Peyer's patch (tissue), 4 donors: ENCODE measurements around the gene RBFA. TPM values are rescaled to one million over a fixed set of nuclear protein-coding genes. Genes with fewer than 3 reads are reported as not detected.

Experiments used
- DNase-seq, 3 donors: peaks; one replicate each; pipeline ENCODE4 v3.0.0-alpha.2; 2017 to 2019
- H3K27ac ChIP-seq, 4 donors: fragments of 200-600 bp; sonication (generic); one replicate each; pipeline ENCODE4 v1.5.1; 2016 to 2019
- H3K27me3 ChIP-seq, 2 donors: fragments of 200-600 bp; sonication (generic); one replicate each; pipeline ENCODE4 v1.5.1; 2019
- H3K36me3 ChIP-seq, 3 donors: fragments of 200-600 bp; sonication (generic); one replicate each; pipeline ENCODE4 v1.5.1; 2016 to 2019
- H3K4me1 ChIP-seq, 4 donors: fragments of 200-600 bp; sonication (generic); one replicate each; pipeline ENCODE4 v1.5.1; 2016 to 2019
- H3K4me3 ChIP-seq, 4 donors: fragments of 200-600 bp; sonication (generic); 1 replicate in 3 of 4; 2 replicates in 1 of 4; pipeline ENCODE4 v1.5.1; 2016 to 2019; ENCODE audit warnings: mild to moderate bottlenecking in 1 of 4
- H3K9me3 ChIP-seq, 4 donors: fragments of 200-600 bp; sonication (generic); one replicate each; pipeline ENCODE4 v1.5.1; 2016 to 2019; ENCODE audit warnings: mild to moderate bottlenecking in 1 of 4
- POLR2A ChIP-seq, 2 donors: fragments of 450-650 bp; IDR thresholded peaks; one replicate each; pipeline ENCODE4 v1.5.1; 2017; ENCODE audit warnings: antibody characterized with exemption in 2 of 2, mild to moderate bottlenecking in 2 of 2, moderate library complexity in 2 of 2
- total RNA-seq, 4 donors: library from RNA; depleted of rRNA; stranded (reverse); fragments of >200 nt; gene quantifications; one replicate each; pipeline ENCODE4 v1.1.0, GENCODE V29; 2016
- TF ChIP-seq, protein P1 (sequence below), 6 experiments: fragments of 450-650 bp in 4 of 6; fragments of 200-600 bp in 2 of 6; sonication (generic) in 1 of 6; IDR thresholded peaks; one replicate each; pipeline ENCODE4 v1.5.1; 2017 to 2019; ENCODE audit warnings: antibody characterized with exemption in 6 of 6, mild to moderate bottlenecking in 3 of 6, moderate library complexity in 1 of 6

RBFA gene
- total RNA-seq, 4 donors from 2014 or later = 2.5 to 20.8 (median 13.6) TPM

- DNase-seq = no peak
- TF ChIP-seq POLR2A (IDR thresholded peaks at IDR 0.05) = no peak
- TF ChIP-seq, protein P1, sequence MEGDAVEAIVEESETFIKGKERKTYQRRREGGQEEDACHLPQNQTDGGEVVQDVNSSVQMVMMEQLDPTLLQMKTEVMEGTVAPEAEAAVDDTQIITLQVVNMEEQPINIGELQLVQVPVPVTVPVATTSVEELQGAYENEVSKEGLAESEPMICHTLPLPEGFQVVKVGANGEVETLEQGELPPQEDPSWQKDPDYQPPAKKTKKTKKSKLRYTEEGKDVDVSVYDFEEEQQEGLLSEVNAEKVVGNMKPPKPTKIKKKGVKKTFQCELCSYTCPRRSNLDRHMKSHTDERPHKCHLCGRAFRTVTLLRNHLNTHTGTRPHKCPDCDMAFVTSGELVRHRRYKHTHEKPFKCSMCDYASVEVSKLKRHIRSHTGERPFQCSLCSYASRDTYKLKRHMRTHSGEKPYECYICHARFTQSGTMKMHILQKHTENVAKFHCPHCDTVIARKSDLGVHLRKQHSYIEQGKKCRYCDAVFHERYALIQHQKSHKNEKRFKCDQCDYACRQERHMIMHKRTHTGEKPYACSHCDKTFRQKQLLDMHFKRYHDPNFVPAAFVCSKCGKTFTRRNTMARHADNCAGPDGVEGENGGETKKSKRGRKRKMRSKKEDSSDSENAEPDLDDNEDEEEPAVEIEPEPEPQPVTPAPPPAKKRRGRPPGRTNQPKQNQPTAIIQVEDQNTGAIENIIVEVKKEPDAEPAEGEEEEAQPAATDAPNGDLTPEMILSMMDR (IDR thresholded peaks at IDR 0.05) = no peak
- Histone ChIP-seq H3K4me1 (peaks cover 0 to 2% (median 0%) of the 10 kb centered on the region in 4 donors), H3K36me3 (peaks cover 0 to 17% (median 0%) of the 10 kb centered on the region in 3 donors), H3K9me3 (no peaks in the 10 kb centered on the region), H3K4me3 (no peak overlapping the region), H3K27ac (no peak overlapping the region), H3K27me3 (no peaks in the 10 kb centered on the region)
Observed at GRCh38 chr18:80040515-80040914, 6.3 kb downstream of the RBFA start.

DNA sequence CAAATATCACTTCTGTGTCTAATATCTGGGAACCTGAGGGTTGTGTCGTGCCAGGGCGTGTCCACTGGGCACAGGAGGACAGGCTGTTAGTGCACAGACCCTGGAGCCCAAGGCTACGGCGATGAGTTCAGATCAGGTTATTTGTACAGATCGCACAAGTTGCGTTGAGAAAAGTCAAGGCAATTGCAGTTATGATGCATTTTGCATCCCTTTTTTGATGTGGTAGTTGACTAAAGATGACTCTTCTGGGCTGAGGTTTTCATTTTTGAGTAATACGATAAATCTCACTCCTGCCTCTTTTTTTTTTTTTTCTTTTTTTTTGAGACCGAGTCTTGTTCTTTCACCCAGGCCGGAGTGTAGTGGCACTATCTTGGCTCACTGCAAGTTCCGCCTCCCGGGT lies 7.2 kb downstream of the RBFA start:
- H3K4me1 ChIP-seq = no peaks in the 10 kb centered on the region
- TF ChIP-seq POLR2A (IDR thresholded peaks at IDR 0.05) = no peak

DNA sequence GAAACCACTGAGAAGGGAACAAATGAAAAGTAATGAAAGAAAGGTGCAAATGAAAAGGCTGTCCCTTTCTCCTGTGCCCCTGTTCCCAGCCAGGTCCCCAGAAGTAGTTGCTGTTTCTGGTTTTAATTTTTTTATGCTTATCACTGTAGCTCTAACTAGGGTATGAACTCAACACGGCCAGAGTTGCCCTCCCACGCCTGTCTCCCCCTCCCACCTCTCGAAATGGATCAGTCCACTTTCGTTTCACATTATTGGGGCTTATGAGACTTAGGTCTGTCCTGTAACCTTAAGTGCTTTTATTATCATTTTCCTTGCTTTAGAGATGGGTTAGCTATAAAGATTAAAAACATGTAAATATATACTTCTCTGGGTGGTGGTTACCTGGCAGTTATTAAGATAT lies 8.6 kb downstream of the RBFA start:
- Histone ChIP-seq H3K4me3 (no peak overlapping the region), H3K9me3 (no peaks in the 10 kb centered on the region), H3K27ac (no peak overlapping the region), H3K4me1 (no peaks in the 10 kb centered on the region), H3K36me3 (peaks cover 0 to 26% (median 0%) of the 10 kb centered on the region in 3 donors), H3K27me3 (no peaks in the 10 kb centered on the region)
- TF ChIP-seq POLR2A (IDR thresholded peaks at IDR 0.05) = no peak
- TF ChIP-seq, protein P1 (IDR thresholded peaks at IDR 0.05) = no peak
- DNase-seq = no peak

More for the DNA sequence above, 7.2 kb downstream of the RBFA start:
- DNase-seq = no peak
- Histone ChIP-seq H3K27me3 (no peaks in the 10 kb centered on the region), H3K27ac (no peak overlapping the region), H3K36me3 (peaks cover 0 to 26% (median 0%) of the 10 kb centered on the region in 3 donors), H3K4me3 (no peak overlapping the region), H3K9me3 (no peaks in the 10 kb centered on the region)

GRCh38 chr18:80044072-80044471 lies 9.8 kb downstream of the RBFA start:
- DNase-seq = no peak
- Histone ChIP-seq H3K9me3 (no peaks in the 10 kb centered on the region), H3K4me3 (no peak overlapping the region), H3K4me1 (no peaks in the 10 kb centered on the region), H3K27me3 (no peaks in the 10 kb centered on the region), H3K36me3 (peaks cover 0 to 26% (median 0%) of the 10 kb centered on the region in 3 donors), H3K27ac (no peak overlapping the region)
- TF ChIP-seq, protein P1 (IDR thresholded peaks at IDR 0.05) = no peak
- no peak for TF ChIP-seq POLR2A (IDR thresholded peaks at IDR 0.05)

GRCh38 chr18:80046011-80046410 lies 11.8 kb downstream of the RBFA start:
- no peak for DNase-seq
- no peaks in the 10 kb centered on the region for H3K27me3 ChIP-seq
- no peak overlapping the region for H3K27ac ChIP-seq
- peaks cover 0 to 30% (median 0%) of the 10 kb centered on the region in 3 donors for H3K36me3 ChIP-seq
- H3K4me3 ChIP-seq = no peak overlapping the region
- TF ChIP-seq, protein P1 (IDR thresholded peaks at IDR 0.05) = no peak
- no peak for TF ChIP-seq POLR2A (IDR thresholded peaks at IDR 0.05)
- no peaks in the 10 kb centered on the region for H3K9me3 ChIP-seq
- H3K4me1 ChIP-seq = no peaks in the 10 kb centered on the region

DNA sequence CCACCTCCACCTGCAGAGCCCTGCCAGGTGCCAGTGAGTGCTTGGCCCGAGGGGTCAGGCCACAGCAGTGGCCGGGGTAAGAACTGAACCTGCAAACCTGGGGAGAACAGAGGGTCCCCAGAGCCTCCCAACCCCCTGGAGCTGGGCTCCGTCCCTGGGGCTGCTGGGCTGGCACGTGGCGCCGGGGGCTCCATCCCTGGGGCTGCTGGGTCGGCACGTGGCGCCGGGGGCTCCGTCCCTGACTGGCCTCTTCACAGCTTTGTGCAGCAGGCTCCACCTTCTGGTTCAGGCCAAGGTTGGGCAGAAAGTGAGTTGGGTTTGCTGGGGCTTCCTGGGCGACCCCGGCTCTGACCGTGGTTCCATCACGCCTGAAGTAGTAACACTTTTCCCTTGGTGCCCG lies 12.2 kb downstream of the RBFA start:
- Histone ChIP-seq H3K4me3 (no peak overlapping the region), H3K36me3 (peaks cover 0 to 30% (median 0%) of the 10 kb centered on the region in 3 donors), H3K27ac (no peak overlapping the region), H3K9me3 (no peaks in the 10 kb centered on the region), H3K27me3 (no peaks in the 10 kb centered on the region), H3K4me1 (no peaks in the 10 kb centered on the region)
- no peak for DNase-seq
- TF ChIP-seq, protein P1 (IDR thresholded peaks at IDR 0.05) = no peak
- TF ChIP-seq POLR2A (IDR thresholded peaks at IDR 0.05) = no peak
